Stimulated activated CD8-positive, alpha-beta memory T cell treated with anti-CD3 and anti-CD28 coated beads, Interleukin-7, amount 100 ng/mL, for 1 hour (primary cell): ENCODE results near the gene LTA4H.

Experiments
- DNase-seq, 2 donors: peaks; one replicate each; pipeline ENCODE4 v3.0.0-alpha.2; 2020; ENCODE audit warnings: low read depth in 2 of 2

Gene LTA4H

GRCh38 chr12:96057986-96058553 is 22.7 kb upstream of the LTA4H start:
- DNase-seq = no peak

GRCh38 chr12:96056646-96057455 is 21.5 kb upstream of the LTA4H start:
- no peak for DNase-seq

- no peak for DNase-seq
Observed at GRCh38 chr12:96054244-96054610, 18.8 kb upstream of the LTA4H start.

- no peak for DNase-seq
Observed at GRCh38 chr12:96053476-96054243, 18.3 kb upstream of the LTA4H start.

GRCh38 chr12:96051756-96052485 is 16.5 kb upstream of the LTA4H start:
- no peak for DNase-seq

- DNase-seq = no peak
Observed at GRCh38 chr12:96050139-96050538, 14.8 kb upstream of the LTA4H start.

GRCh38 chr12:96049101-96049500 is 13.7 kb upstream of the LTA4H start:
- DNase-seq = no peak

GRCh38 chr12:96048393-96048969 is 13.1 kb upstream of the LTA4H start:
- DNase-seq = no peak

GRCh38 chr12:96047229-96048211 is 12.1 kb upstream of the LTA4H start:
- no peak for DNase-seq

GRCh38 chr12:96046543-96047228 is 11.3 kb upstream of the LTA4H start:
- no peak for DNase-seq

- peak in 1 of 2 donors; percentile 6 for DNase-seq
Observed at GRCh38 chr12:96045566-96045965, 10.2 kb upstream of the LTA4H start.

GRCh38 chr12:96044943-96045290 is 9.5 kb upstream of the LTA4H start:
- DNase-seq = no peak

GRCh38 chr12:96044017-96044942 is 8.9 kb upstream of the LTA4H start:
- DNase-seq = no peak

GRCh38 chr12:96041181-96041580 is 5.8 kb upstream of the LTA4H start:
- DNase-seq = no peak

- DNase-seq = no peak
Observed at GRCh38 chr12:96040305-96041133, 5.1 kb upstream of the LTA4H start.

- DNase-seq = no peak
Observed at GRCh38 chr12:96039516-96039915, 4.1 kb upstream of the LTA4H start.

- no peak for DNase-seq
Observed at GRCh38 chr12:96036765-96037455, 1.5 kb upstream of the LTA4H start.
